NB4 (cell line): Measurements from ENCODE around the gene GFAP.

ENCODE experiments used
- MYC ChIP-seq: IDR thresholded peaks from 2 replicates; pipeline ENCODE4 v1.6.1; 2011; ENCODE audit warnings: low read depth, low read length
- POLR2A ChIP-seq: IDR thresholded peaks from 2 replicates; pipeline ENCODE4 v1.6.1; 2011; ENCODE audit warnings: mild to moderate bottlenecking; ENCODE audit not compliant: insufficient read length; ENCODE audit errors: extremely low read depth
- TF ChIP-seq, protein P1 (sequence below): IDR thresholded peaks from one replicate; pipeline ENCODE4 v1.5.1; 2012; ENCODE audit warnings: low read depth, low read length
- TF ChIP-seq, protein P2 (sequence below): IDR thresholded peaks from 2 replicates; pipeline ENCODE4 v1.6.1; 2011; ENCODE audit warnings: low read depth, low read length

DNA sequence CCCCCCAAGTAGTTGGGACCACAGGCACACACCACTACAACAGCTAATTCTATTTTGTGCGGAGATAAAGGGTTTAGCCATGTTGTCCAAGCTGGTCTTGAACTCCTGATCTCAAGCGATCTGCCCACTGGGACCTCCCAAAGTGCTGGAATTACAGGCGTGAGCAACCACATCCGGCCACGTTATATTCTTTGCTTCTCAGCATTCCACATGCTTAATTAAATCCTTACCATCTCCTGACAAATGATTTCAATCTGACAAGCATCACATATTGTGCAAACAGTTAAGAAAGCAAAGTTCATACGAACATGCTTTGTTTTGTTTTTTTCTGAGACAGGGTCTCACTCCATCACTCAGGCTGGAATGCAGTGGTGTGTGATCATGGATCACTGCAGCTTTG is 49.4 kb downstream of the GFAP start:
- TF ChIP-seq POLR2A (no peak), MYC (no peak)
- TF ChIP-seq, protein P1, sequence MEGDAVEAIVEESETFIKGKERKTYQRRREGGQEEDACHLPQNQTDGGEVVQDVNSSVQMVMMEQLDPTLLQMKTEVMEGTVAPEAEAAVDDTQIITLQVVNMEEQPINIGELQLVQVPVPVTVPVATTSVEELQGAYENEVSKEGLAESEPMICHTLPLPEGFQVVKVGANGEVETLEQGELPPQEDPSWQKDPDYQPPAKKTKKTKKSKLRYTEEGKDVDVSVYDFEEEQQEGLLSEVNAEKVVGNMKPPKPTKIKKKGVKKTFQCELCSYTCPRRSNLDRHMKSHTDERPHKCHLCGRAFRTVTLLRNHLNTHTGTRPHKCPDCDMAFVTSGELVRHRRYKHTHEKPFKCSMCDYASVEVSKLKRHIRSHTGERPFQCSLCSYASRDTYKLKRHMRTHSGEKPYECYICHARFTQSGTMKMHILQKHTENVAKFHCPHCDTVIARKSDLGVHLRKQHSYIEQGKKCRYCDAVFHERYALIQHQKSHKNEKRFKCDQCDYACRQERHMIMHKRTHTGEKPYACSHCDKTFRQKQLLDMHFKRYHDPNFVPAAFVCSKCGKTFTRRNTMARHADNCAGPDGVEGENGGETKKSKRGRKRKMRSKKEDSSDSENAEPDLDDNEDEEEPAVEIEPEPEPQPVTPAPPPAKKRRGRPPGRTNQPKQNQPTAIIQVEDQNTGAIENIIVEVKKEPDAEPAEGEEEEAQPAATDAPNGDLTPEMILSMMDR: no peak
- TF ChIP-seq, protein P2, sequence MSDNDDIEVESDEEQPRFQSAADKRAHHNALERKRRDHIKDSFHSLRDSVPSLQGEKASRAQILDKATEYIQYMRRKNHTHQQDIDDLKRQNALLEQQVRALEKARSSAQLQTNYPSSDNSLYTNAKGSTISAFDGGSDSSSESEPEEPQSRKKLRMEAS: no peak
